D721Med (cell line): ENCODE data around the gene CHCHD4.
"Not testable (repeated sequence)": the region's sequence is repeated elsewhere in the genome, so short reads cannot be mapped to it uniquely, and the experiment has no call there.

ENCODE experiments used
- DNase-seq: peaks from one replicate; pipeline ENCODE4 v3.0.0; 2011; ENCODE audit warnings: low spot score; ENCODE audit not compliant: insufficient read length
- FAIRE-seq: peaks from 2 replicates; lab custom pipeline; 2011; peaks lifted over from hg19 to GRCh38; lab: Jason Lieb, UNC
- TF ChIP-seq, protein P1 (sequence below): IDR thresholded peaks from 2 replicates; pipeline ENCODE4 v1.5.1; 2012; ENCODE audit warnings: mild to moderate bottlenecking, control low read depth; ENCODE audit not compliant: insufficient read depth; ENCODE audit errors: missing control alignments

The CHCHD4 gene

GRCh38 chr3:14097616-14098391 lies 26.9 kb downstream of the CHCHD4 start:
- no peak for FAIRE-seq
- TF ChIP-seq, protein P1, sequence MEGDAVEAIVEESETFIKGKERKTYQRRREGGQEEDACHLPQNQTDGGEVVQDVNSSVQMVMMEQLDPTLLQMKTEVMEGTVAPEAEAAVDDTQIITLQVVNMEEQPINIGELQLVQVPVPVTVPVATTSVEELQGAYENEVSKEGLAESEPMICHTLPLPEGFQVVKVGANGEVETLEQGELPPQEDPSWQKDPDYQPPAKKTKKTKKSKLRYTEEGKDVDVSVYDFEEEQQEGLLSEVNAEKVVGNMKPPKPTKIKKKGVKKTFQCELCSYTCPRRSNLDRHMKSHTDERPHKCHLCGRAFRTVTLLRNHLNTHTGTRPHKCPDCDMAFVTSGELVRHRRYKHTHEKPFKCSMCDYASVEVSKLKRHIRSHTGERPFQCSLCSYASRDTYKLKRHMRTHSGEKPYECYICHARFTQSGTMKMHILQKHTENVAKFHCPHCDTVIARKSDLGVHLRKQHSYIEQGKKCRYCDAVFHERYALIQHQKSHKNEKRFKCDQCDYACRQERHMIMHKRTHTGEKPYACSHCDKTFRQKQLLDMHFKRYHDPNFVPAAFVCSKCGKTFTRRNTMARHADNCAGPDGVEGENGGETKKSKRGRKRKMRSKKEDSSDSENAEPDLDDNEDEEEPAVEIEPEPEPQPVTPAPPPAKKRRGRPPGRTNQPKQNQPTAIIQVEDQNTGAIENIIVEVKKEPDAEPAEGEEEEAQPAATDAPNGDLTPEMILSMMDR = no peak

DNA sequence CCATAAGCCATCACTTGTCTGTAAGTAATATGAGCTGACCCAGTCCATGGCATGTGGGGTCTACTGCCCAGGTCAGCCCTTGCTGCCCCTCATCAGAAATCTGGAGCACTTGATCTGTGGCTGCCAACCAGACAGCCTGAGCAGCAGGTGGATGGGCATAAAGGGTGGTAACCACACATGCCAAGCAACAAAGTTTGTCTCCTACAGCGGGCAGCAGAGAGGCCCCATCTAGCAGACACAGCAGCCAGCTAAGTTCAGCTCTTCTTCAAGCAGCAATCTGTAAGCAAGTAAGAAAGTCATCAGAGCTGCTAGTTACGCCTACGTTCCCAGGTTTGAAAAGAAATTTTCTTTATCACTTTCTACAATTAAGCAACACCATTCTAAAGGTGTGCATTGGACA lies 27.9 kb downstream of the CHCHD4 start:
- TF ChIP-seq, protein P1 = no peak
- FAIRE-seq (no peak), DNase-seq (no peak)

More at GRCh38 chr3:14097616-14098391, 26.9 kb downstream of the CHCHD4 start:
- DNase-seq = no peak

- DNase-seq = no peak
- TF ChIP-seq, protein P1 = no peak
- FAIRE-seq = no peak
Observed at GRCh38 chr3:14093831-14094230, 30.8 kb downstream of the CHCHD4 start.

DNA sequence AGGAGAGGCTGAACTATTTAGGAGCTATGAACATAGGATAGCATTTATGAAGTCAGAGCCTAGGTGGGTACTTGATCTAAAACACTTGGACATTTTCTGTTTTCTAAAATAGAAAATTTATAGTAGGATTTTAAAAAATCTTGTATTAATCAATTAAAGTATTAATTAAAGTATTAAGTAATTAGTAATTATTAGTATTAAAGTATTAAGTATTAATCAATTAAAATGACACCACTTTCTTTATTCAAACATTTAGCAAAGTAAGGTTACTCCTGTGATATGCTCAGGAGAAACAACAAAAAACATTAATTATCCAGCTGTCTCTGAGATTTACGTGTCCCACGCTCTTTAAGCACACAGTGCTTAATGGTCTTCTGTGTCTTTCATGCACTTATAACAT lies 32.2 kb downstream of the CHCHD4 start:
- TF ChIP-seq, protein P1 = no peak
- no peak for FAIRE-seq

DNA sequence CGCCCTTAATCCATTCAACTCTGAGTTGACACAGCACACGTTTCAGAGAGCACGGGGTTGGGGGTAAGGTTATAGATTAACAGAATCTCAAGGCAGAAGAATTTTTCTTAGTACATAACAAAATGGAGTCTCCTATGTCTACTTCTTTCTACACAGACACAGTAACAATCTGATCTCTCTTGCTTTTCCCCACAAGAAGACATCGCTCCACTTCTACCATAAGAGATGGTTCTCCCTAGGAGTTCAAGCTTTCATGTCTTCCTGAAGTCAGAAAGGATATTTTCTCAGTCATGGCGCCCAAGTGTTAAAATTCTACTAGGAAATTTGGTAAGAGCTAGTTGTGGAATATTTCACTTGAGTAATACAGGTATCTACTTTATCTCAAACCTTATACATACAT lies 32.7 kb downstream of the CHCHD4 start:
- FAIRE-seq, DNase-seq: not testable (repeated sequence)

More for the DNA sequence above, 32.2 kb downstream of the CHCHD4 start:
- no peak for DNase-seq

GRCh38 chr3:14087461-14087860 lies 37.2 kb downstream of the CHCHD4 start:
- DNase-seq, FAIRE-seq: not testable (repeated sequence)

DNA sequence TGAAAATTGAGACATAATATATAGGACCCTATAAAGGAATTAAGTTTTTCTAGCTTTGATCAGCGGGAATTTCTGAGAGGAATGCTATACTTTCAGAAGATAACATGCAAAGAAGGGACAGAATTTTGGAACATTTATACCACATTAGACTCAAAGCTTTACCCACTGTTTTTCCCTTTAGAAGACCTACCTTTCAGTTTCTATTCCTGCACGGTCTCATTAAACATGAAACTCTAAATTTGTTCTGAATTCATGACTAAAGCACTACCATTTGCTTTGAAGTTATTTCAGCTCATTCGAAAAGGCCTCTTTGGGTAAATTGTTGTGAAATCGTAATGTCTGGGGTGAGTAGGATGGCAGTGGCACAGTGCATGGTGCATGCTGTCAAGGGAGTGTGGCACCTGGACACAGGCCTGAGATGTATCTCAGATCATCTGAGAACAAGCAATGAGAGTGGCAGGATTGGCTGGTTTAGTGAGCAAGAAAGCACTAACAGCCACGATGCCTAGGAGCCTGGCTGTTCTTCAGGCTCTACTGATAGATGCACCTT lies 42.5 kb downstream of the CHCHD4 start:
- FAIRE-seq (no peak), DNase-seq (no peak)
- TF ChIP-seq, protein P1 = no peak

DNA sequence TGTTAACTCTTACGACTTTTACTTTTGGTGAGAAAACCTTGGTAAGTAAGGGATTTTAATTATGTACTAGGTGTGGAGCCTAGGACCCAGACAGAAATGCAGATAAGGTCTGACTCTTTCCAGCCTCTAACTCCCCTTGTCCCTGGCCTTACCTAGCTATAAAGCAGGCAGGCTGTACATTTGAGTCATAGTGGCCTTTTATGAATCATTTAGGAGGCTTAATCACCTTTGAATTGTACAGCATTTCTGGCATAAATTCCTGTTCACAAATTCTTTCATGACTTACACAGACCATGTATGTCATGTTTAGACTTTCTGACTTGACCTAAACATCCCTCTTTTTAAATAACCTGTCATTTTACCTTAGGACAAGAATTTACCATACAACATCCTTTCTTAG lies 47.4 kb downstream of the CHCHD4 start:
- DNase-seq (no peak), FAIRE-seq (no peak)
- TF ChIP-seq, protein P1 = no peak

GRCh38 chr3:14075233-14075632 lies 49.4 kb downstream of the CHCHD4 start:
- FAIRE-seq, DNase-seq: not testable (repeated sequence)
